Astrocyte (in vitro differentiated cells and primary cell): ENCODE results near the gene TNNI3. TPM values are rescaled to one million over a fixed set of nuclear protein-coding genes. Genes with fewer than 3 reads are reported as not detected.
"Not testable (repeated sequence)": the region's sequence is repeated elsewhere in the genome, so short reads cannot be mapped to it uniquely, and the experiment has no call there.

Source experiments
- DNase-seq: peaks from one replicate; pipeline ENCODE4 v3.0.0-alpha.2; 2010; ENCODE audit warnings: low read depth
- FAIRE-seq: peaks from 2 replicates; lab custom pipeline; 2011; peaks lifted over from hg19 to GRCh38; lab: Jason Lieb, UNC
- H2AFZ ChIP-seq: 2 replicates; pipeline ENCODE4 v1.6.0; 2012; ENCODE audit warnings: low read depth, low read length, inconsistent platforms
- H3K27ac ChIP-seq: 2 replicates; pipeline ENCODE4 v1.5.1; 2011; ENCODE audit warnings: low read depth, low read length, inconsistent platforms
- H3K27me3 ChIP-seq: 2 replicates; pipeline ENCODE4 v1.6.0; 2011; ENCODE audit warnings: low read length, inconsistent platforms; ENCODE audit not compliant: insufficient read depth
- H3K36me3 ChIP-seq: 2 replicates; pipeline ENCODE4 v1.5.1; 2011; ENCODE audit warnings: low read length, inconsistent platforms; ENCODE audit not compliant: insufficient read depth
- H3K4me1 ChIP-seq: 2 replicates; pipeline ENCODE4 v1.5.1; 2011; ENCODE audit warnings: low read length, inconsistent platforms; ENCODE audit not compliant: insufficient read depth
- H3K4me2 ChIP-seq: 2 replicates; pipeline ENCODE4 v1.6.0; 2012; ENCODE audit warnings: low read length, inconsistent platforms
- H3K4me3 ChIP-seq: 2 replicates; pipeline ENCODE4 v1.5.1; 2011; ENCODE audit warnings: low read depth, mild to moderate bottlenecking, low read length, inconsistent platforms; ENCODE audit not compliant: insufficient read depth
- H3K79me2 ChIP-seq: 2 replicates; pipeline ENCODE4 v1.6.0; 2012; ENCODE audit warnings: mild to moderate bottlenecking, low read length, inconsistent platforms; ENCODE audit not compliant: insufficient read depth
- H3K9ac ChIP-seq: 2 replicates; pipeline ENCODE4 v1.6.0; 2012; ENCODE audit warnings: mild to moderate bottlenecking, low read length, inconsistent platforms
- H3K9me3 ChIP-seq: 2 replicates; pipeline ENCODE4 v1.5.1; 2012; ENCODE audit warnings: low read depth, mild to moderate bottlenecking, low read length, inconsistent platforms; ENCODE audit not compliant: insufficient read depth
- H4K20me1 ChIP-seq: 2 replicates; pipeline ENCODE4 v1.6.0; 2012; ENCODE audit warnings: low read length, inconsistent platforms; ENCODE audit not compliant: insufficient read depth
- H3K27ac Mint-ChIP-seq: one replicate; pipeline ENCODE4 v1.8.0; 2021; ENCODE audit warnings: mild to moderate bottlenecking, mixed read lengths; ENCODE audit not compliant: unreplicated experiment
- H3K27me3 Mint-ChIP-seq: one replicate; pipeline ENCODE4 v1.8.0; 2021; ENCODE audit warnings: low read depth, mixed read lengths; ENCODE audit not compliant: unreplicated experiment
- H3K36me3 Mint-ChIP-seq: one replicate; pipeline ENCODE4 v1.8.0; 2021; ENCODE audit warnings: low read depth, mixed read lengths; ENCODE audit not compliant: unreplicated experiment
- H3K4me1 Mint-ChIP-seq: one replicate; pipeline ENCODE4 v1.8.0; 2021; ENCODE audit warnings: low read depth, mixed read lengths; ENCODE audit not compliant: unreplicated experiment
- H3K4me3 Mint-ChIP-seq: one replicate; pipeline ENCODE4 v1.8.0; 2021; ENCODE audit warnings: mild to moderate bottlenecking, moderate library complexity, mixed read lengths; ENCODE audit not compliant: unreplicated experiment
- H3K9me3 Mint-ChIP-seq: one replicate; pipeline ENCODE4 v1.8.0; 2021; ENCODE audit warnings: mild to moderate bottlenecking, mixed read lengths; ENCODE audit not compliant: unreplicated experiment
- CTCF ChIP-seq: IDR thresholded peaks from 2 replicates; pipeline ENCODE4 v1.5.1; 2011; ENCODE audit warnings: low read depth, mild to moderate bottlenecking, inconsistent platforms, low read length, moderate library complexity; ENCODE audit not compliant: insufficient read depth
- EZH2 ChIP-seq: IDR thresholded peaks from 2 replicates; pipeline ENCODE4 v1.6.1; 2012; ENCODE audit warnings: mild to moderate bottlenecking, low read length, inconsistent platforms; ENCODE audit not compliant: insufficient read depth
- total RNA-seq: library from RNA; stranded (reverse); gene quantifications from 2 replicates; pipeline ENCODE4 v1.2.1, GENCODE V29; 2021

The TNNI3 gene
- total RNA-seq, 1 donor from 2014 or later = not detected

- peak overlapping the region; percentile 80 for H3K4me2 ChIP-seq
- not testable (repeated sequence) for H3K36me3 ChIP-seq, H3K4me1 Mint-ChIP-seq, H3K36me3 Mint-ChIP-seq, H4K20me1 ChIP-seq, DNase-seq, FAIRE-seq, H3K27ac Mint-ChIP-seq, H3K79me2 ChIP-seq, H3K9me3 ChIP-seq, H3K9me3 Mint-ChIP-seq
- peak overlapping the region; percentile 50 for H3K9ac ChIP-seq
- H3K4me3 ChIP-seq = peak overlapping the region; percentile 68
- peak overlapping the region; percentile 27 for H3K27ac ChIP-seq
- peak overlapping the region; percentile 79 for H2AFZ ChIP-seq
- H3K27me3 ChIP-seq = peaks cover 19% of the 10 kb centered on the region
- peak overlapping the region; percentile 83 for H3K4me3 Mint-ChIP-seq
- peaks cover 50% of the 10 kb centered on the region for H3K27me3 Mint-ChIP-seq
- peaks cover 13% of the 10 kb centered on the region for H3K4me1 ChIP-seq
Measured at GRCh38 chr19:55172318-55172717, 14.8 kb upstream of the TNNI3 start.

GRCh38 chr19:55171440-55171839 lies 13.9 kb upstream of the TNNI3 start:
- Histone ChIP-seq H3K4me2 (no peak overlapping the region), H4K20me1 (no peaks in the 10 kb centered on the region), H3K36me3 (no peaks in the 10 kb centered on the region), H3K4me3 (no peak overlapping the region), H3K79me2 (no peaks in the 10 kb centered on the region), H3K9ac (no peak overlapping the region), H3K27me3 (peaks cover 19% of the 10 kb centered on the region), H3K9me3 (peaks cover 3% of the 10 kb centered on the region), H3K4me1 (peaks cover 18% of the 10 kb centered on the region), H2AFZ (no peak overlapping the region), H3K27ac (no peak overlapping the region)
- Mint-ChIP-seq H3K27me3 (peaks cover 48% of the 10 kb centered on the region), H3K4me3 (peak overlapping the region; percentile 4), H3K36me3 (no peaks in the 10 kb centered on the region), H3K4me1 (peaks cover 5% of the 10 kb centered on the region), H3K27ac (no peak overlapping the region), H3K9me3 (no peaks in the 10 kb centered on the region)
- no peak for TF ChIP-seq EZH2
- no peak for TF ChIP-seq CTCF
- no peak for DNase-seq
- no peak for FAIRE-seq

- H3K27me3 ChIP-seq = peaks cover 13% of the 10 kb centered on the region
- H3K4me3 Mint-ChIP-seq = no peak overlapping the region
Measured at GRCh38 chr19:55169136-55169535, 11.6 kb upstream of the TNNI3 start.

More at GRCh38 chr19:55169136-55169535, 11.6 kb upstream of the TNNI3 start:
- no peaks in the 10 kb centered on the region for H3K9me3 Mint-ChIP-seq
- H3K36me3 Mint-ChIP-seq = peaks cover 2% of the 10 kb centered on the region
- Histone ChIP-seq H3K9me3 (no peaks in the 10 kb centered on the region), H3K36me3 (no peaks in the 10 kb centered on the region), H3K27ac (no peak overlapping the region), H3K9ac (no peak overlapping the region), H4K20me1 (no peaks in the 10 kb centered on the region), H2AFZ (no peak overlapping the region), H3K4me1 (peaks cover 18% of the 10 kb centered on the region), H3K4me3 (no peak overlapping the region), H3K4me2 (no peak overlapping the region), H3K79me2 (no peaks in the 10 kb centered on the region)
- peaks cover 39% of the 10 kb centered on the region for H3K27me3 Mint-ChIP-seq
- no peak overlapping the region for H3K27ac Mint-ChIP-seq
- TF ChIP-seq EZH2 = no peak
- TF ChIP-seq CTCF = no peak
- no peak for DNase-seq
- H3K4me1 Mint-ChIP-seq = peaks cover 5% of the 10 kb centered on the region
- no peak for FAIRE-seq
